22Rv1 (cell line): ENCODE data around the gene AKR1E2.

Experiments
- CTCF ChIP-seq: fragments of 450-650 bp; IDR thresholded peaks from 2 replicates; pipeline ENCODE4 v1.5.1; 2017; ENCODE audit warnings: mild to moderate bottlenecking
- ZFX ChIP-seq: fragments of 450-650 bp; IDR thresholded peaks from 2 replicates; pipeline ENCODE4 v1.6.1; 2017; ENCODE audit warnings: antibody characterized with exemption, borderline replicate concordance

DNA sequence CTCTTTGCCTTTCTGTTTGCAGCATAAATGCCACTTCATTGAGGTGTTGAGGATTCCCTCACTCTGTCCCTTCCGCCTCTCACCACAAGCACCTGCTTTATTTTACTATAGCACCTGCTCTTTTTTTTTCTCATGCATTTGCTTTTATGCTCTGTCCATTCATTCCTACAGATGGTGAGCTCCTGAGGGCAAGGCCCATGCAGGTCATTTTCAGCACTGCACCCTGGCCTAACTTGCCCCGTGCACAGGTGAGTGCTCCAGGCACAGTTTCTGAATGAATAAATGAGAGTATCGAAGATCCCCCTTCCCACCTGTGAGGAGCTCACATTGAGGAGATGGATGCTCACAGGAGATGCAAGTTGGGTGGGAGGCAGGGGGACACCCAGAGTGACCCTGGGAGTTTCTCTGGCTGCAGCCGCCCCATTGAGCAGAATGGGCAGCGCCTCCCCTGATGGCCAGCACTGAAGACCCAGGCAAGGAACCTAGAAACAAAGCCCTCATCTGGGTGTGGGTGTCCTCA, 1.2 kb upstream of the AKR1E2 start:
- TF ChIP-seq CTCF (no peak), ZFX (no peak)
